HepG2 (cell line): ENCODE measurements around the gene FAM118B. TPM values are rescaled to one million over a fixed set of nuclear protein-coding genes. Genes with fewer than 3 reads are reported as not detected.

ENCODE experiments used
- DR1 ChIP-seq: sonication (generic); formaldehyde crosslinking; IDR thresholded peaks from 2 replicates; pipeline ENCODE4 v1.8.0; 2021; ENCODE audit warnings: mild to moderate bottlenecking, missing genetic modification reagents, inconsistent platforms
- NCOA5 ChIP-seq: sonication (generic); formaldehyde crosslinking; IDR thresholded peaks from 2 replicates; pipeline ENCODE4 v1.4.0; 2020; ENCODE audit warnings: missing genetic modification reagents
- NCOR1 ChIP-seq: fragments of 200-600 bp; sonication (generic); IDR thresholded peaks from 2 replicates; pipeline ENCODE4 v1.7.0; 2017; ENCODE audit warnings: antibody characterized with exemption, low read length, borderline replicate concordance
- NFE2L1 ChIP-seq: sonication (generic); formaldehyde crosslinking; IDR thresholded peaks from 2 replicates; pipeline ENCODE4 v1.4.0; 2020; ENCODE audit warnings: missing genetic modification reagents, mild to moderate bottlenecking, borderline replicate concordance
- NFRKB ChIP-seq: fragments of 450-650 bp; IDR thresholded peaks from 2 replicates; pipeline ENCODE4 v1.6.1; 2017
- PHF5A ChIP-seq: IDR thresholded peaks from one replicate; pipeline ENCODE4 v1.6.1; 2018; ENCODE audit warnings: low read depth, missing genetic modification reagents; ENCODE audit not compliant: unreplicated experiment
- PPARG ChIP-seq: conservative IDR thresholded peaks from 2 replicates; pipeline ENCODE4 v1.6.1; 2016; ENCODE audit warnings: missing biosample characterization, missing genetic modification reagents
- PRPF4 ChIP-seq: fragments of 200-400 bp; formaldehyde crosslinking; IDR thresholded peaks from 2 replicates; pipeline ENCODE4 v1.6.1; 2016; ENCODE audit warnings: low read length, low read depth; ENCODE audit not compliant: poor library complexity, severe bottlenecking
- REPIN1 ChIP-seq: sonication (generic); formaldehyde crosslinking; IDR thresholded peaks from 2 replicates; pipeline ENCODE4 v1.8.0; 2022; ENCODE audit warnings: missing genetic modification reagents, low read depth, mild to moderate bottlenecking, borderline replicate concordance
- SMYD3 ChIP-seq: sonication (generic); formaldehyde crosslinking; IDR thresholded peaks from 2 replicates; pipeline ENCODE4 v1.8.1; 2023; ENCODE audit warnings: mild to moderate bottlenecking, missing genetic modification reagents
- SOX13 ChIP-seq, 3 experiments: fragments of 450-650 bp in 1 of 3; sonication (generic) in 1 of 3; formaldehyde crosslinking in 1 of 3; IDR thresholded peaks in 2 of 3; conservative IDR thresholded peaks in 1 of 3; 2 replicates each; pipeline versions ENCODE4 v1.5.0 to v1.6.1; 2016 to 2020; ENCODE audit warnings: antibody characterized with exemption in 1 of 3, mild to moderate bottlenecking in 1 of 3, missing compliant biosample characterization in 1 of 3, missing genetic modification reagents in 1 of 3, moderate library complexity in 1 of 3
- ZBTB4 ChIP-seq: sonication (generic); formaldehyde crosslinking; IDR thresholded peaks from 2 replicates; pipeline ENCODE4 v1.4.0; 2020; ENCODE audit warnings: missing genetic modification reagents, mild to moderate bottlenecking, borderline replicate concordance
- ZFY ChIP-seq: sonication (generic); formaldehyde crosslinking; IDR thresholded peaks from 2 replicates; pipeline ENCODE4 v1.4.0; 2020; ENCODE audit warnings: missing genetic modification reagents
- ZNF710 ChIP-seq: sonication (generic); formaldehyde crosslinking; IDR thresholded peaks from 2 replicates; pipeline ENCODE4 v1.5.0; 2020; ENCODE audit warnings: mild to moderate bottlenecking, missing genetic modification reagents, borderline replicate concordance
- ZNF724P ChIP-seq: sonication (generic); formaldehyde crosslinking; IDR thresholded peaks from 2 replicates; pipeline ENCODE4 v1.8.0; 2022; ENCODE audit warnings: missing genetic modification reagents, borderline replicate concordance
- ZNF841 ChIP-seq: sonication (generic); formaldehyde crosslinking; IDR thresholded peaks from 2 replicates; pipeline ENCODE4 v1.8.1; 2023; ENCODE audit warnings: missing genetic modification reagents, borderline replicate concordance
- ZSCAN21 ChIP-seq: sonication (generic); formaldehyde crosslinking; IDR thresholded peaks from 2 replicates; pipeline ENCODE4 v1.8.0; 2022; ENCODE audit warnings: mild to moderate bottlenecking, missing genetic modification reagents, moderate library complexity, borderline replicate concordance
- polyA plus RNA-seq, 8 experiments: library from polyadenylated mRNA; depleted of rRNA in 3 of 8; stranded (reverse) in 7 of 8; unstranded in 1 of 8; fragments of >200 nt; fragmentation: Illumina TruSeq in 4 of 8; extraction: Trizol in 4 of 8; gene quantifications; 2 replicates each; pipeline versions ENCODE4 v1.2.1 to v1.2.3, GENCODE V29; 2011 to 2016; ENCODE audit warnings: low read depth in 4 of 8, missing spikeins in 1 of 8, mixed read lengths in 1 of 8; ENCODE audit not compliant: insufficient read depth in 1 of 8
- total RNA-seq, 5 experiments: library from RNA; depleted of rRNA; stranded (reverse); fragments of >200 nt; fragmentation: Illumina TruSeq; extraction: Trizol; gene quantifications; 2 replicates each; pipeline ENCODE4 v1.2.3, GENCODE V29; 2016; ENCODE audit warnings: low read depth in 1 of 5
- TF ChIP-seq, protein P1 (sequence below): IDR thresholded peaks from 2 replicates; pipeline ENCODE4 v1.6.1; 2018; ENCODE audit warnings: missing genetic modification reagents
- TF ChIP-seq, protein P2 (sequence below): sonication (generic); formaldehyde crosslinking; IDR thresholded peaks from 2 replicates; pipeline ENCODE4 v1.5.1; 2020; ENCODE audit warnings: missing genetic modification reagents, mild to moderate bottlenecking, borderline replicate concordance

The FAM118B gene
- total and polyA plus RNA-seq, 2 of the 13 experiments (the other 11 are each of a cell fraction or from before 2014, with no cell fraction given), result 10.2 to 25.7 TPM

DNA sequence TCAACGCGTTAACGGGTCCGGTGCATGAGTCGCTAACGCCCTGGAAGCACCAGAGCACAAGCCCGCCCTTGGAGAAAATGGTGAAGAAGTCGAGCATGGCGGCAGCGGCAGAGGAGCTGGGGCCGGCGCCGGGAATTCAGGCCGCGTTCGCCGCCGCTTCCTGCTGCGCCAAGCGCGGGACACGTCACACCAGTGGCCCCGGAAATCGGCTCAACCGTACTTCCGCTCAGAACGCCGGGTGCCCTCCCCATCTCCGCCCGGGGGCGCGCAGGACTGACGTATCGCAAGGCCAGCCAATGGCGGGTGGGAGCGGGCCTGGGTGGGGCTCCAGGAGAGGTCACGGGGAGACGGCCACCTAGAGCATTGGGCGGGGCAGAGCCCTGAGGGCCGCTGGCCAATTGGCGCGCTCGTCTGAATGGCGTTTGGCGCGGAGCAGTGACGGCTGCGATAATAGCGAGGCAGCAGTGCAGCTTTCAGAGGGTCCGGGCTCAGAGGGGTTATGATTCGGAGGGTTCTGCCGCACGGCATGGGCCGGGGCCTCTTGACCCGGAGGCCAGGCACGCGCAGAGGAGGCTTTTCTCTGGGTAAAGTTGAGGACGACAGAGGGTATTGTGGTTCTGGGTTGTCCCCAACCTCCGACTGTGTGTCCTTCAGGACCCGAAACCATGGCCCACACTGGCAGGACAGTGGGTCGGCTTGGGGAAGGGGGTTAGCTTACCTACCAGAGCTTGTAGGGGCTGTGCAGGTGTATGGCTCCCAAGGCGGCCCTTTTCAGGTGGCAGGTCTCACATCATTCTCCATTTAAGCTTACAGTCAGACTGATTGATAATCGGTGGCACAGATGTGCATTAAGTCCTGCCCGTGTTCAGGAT, 57.4 kb downstream of the FAM118B start, which contains the start of the genes FOXRED1 and SRPRA (continued):
- peak; percentile 69; the same call in 1 of the 2 replicates for TF ChIP-seq ZBTB4 (CRISPR knock-in tag)
- TF ChIP-seq, protein P1, sequence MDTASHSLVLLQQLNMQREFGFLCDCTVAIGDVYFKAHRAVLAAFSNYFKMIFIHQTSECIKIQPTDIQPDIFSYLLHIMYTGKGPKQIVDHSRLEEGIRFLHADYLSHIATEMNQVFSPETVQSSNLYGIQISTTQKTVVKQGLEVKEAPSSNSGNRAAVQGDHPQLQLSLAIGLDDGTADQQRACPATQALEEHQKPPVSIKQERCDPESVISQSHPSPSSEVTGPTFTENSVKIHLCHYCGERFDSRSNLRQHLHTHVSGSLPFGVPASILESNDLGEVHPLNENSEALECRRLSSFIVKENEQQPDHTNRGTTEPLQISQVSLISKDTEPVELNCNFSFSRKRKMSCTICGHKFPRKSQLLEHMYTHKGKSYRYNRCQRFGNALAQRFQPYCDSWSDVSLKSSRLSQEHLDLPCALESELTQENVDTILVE (CRISPR knock-in tag), result 0 out of 2 replicates have a peak, but pooled peaks have one; percentile 67
- no peak for TF ChIP-seq DR1 (CRISPR knock-in tag)
- no peak for TF ChIP-seq PHF5A (CRISPR knock-in tag)
- TF ChIP-seq, protein P2, sequence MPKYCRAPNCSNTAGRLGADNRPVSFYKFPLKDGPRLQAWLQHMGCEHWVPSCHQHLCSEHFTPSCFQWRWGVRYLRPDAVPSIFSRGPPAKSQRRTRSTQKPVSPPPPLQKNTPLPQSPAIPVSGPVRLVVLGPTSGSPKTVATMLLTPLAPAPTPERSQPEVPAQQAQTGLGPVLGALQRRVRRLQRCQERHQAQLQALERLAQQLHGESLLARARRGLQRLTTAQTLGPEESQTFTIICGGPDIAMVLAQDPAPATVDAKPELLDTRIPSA, result no peak
- TF ChIP-seq NCOR1, result peak; percentile 16; the same call in 1 of the 2 replicates
- peak; percentile 94 for TF ChIP-seq ZFY (CRISPR knock-in tag)
- no peak for TF ChIP-seq NCOA5 (CRISPR knock-in tag)
- peak; percentile 74 for TF ChIP-seq REPIN1
- no peak for TF ChIP-seq NFRKB
- no peak for TF ChIP-seq ZNF841 (CRISPR knock-in tag)
- TF ChIP-seq ZNF710 (CRISPR knock-in tag), result no peak; the same call in 1 of the 2 replicates
- no peak for TF ChIP-seq SOX13 (IDR thresholded peaks at IDR 0.05)
- peak in 1 of 2 experiments; percentile 18; a peak in 1 of 4 replicates for TF ChIP-seq SOX13 (CRISPR knock-in tag; conservative IDR thresholded peaks at IDR 0.05 in 1 of 2, IDR thresholded peaks at IDR 0.05 in 1 of 2)
- no peak for TF ChIP-seq SMYD3 (CRISPR knock-in tag)
- TF ChIP-seq ZNF724P (CRISPR knock-in tag), result no peak
- peak; percentile 29 for TF ChIP-seq PPARG
- TF ChIP-seq ZSCAN21, result no peak; the same call in none of the 2 replicates
- TF ChIP-seq PRPF4, result no peak
- TF ChIP-seq NFE2L1 (CRISPR knock-in tag), result no peak
